Stimulated activated naive CD8-positive, alpha-beta T cell treated with anti-CD3 and anti-CD28 coated beads, Interleukin-15, Interleukin-2, amounts not matched to agents 100 ng/mL and 50 ng/mL, for 24 hours (primary cell): ENCODE results near the gene PCBP3.
"Not testable (repeated sequence)": the region's sequence is repeated elsewhere in the genome, so short reads cannot be mapped to it uniquely, and the experiment has no call there.

Source experiments
- H3K27ac Mint-ChIP-seq: one replicate; pipeline ENCODE4 v1.8.0; 2021; ENCODE audit warnings: mild to moderate bottlenecking, mixed read lengths
- H3K27me3 Mint-ChIP-seq: one replicate; pipeline ENCODE4 v1.8.0; 2021; ENCODE audit warnings: mixed read lengths
- H3K36me3 Mint-ChIP-seq: one replicate; pipeline ENCODE4 v1.8.0; 2021; ENCODE audit warnings: low read depth, mixed read lengths
- H3K4me1 Mint-ChIP-seq: one replicate; pipeline ENCODE4 v1.8.0; 2021; ENCODE audit warnings: low read depth, mixed read lengths
- H3K4me3 Mint-ChIP-seq: one replicate; pipeline ENCODE4 v1.8.0; 2021; ENCODE audit warnings: mild to moderate bottlenecking, mixed read lengths
- H3K9me3 Mint-ChIP-seq: one replicate; pipeline ENCODE4 v1.8.0; 2021; ENCODE audit warnings: mixed read lengths

Gene PCBP3

DNA sequence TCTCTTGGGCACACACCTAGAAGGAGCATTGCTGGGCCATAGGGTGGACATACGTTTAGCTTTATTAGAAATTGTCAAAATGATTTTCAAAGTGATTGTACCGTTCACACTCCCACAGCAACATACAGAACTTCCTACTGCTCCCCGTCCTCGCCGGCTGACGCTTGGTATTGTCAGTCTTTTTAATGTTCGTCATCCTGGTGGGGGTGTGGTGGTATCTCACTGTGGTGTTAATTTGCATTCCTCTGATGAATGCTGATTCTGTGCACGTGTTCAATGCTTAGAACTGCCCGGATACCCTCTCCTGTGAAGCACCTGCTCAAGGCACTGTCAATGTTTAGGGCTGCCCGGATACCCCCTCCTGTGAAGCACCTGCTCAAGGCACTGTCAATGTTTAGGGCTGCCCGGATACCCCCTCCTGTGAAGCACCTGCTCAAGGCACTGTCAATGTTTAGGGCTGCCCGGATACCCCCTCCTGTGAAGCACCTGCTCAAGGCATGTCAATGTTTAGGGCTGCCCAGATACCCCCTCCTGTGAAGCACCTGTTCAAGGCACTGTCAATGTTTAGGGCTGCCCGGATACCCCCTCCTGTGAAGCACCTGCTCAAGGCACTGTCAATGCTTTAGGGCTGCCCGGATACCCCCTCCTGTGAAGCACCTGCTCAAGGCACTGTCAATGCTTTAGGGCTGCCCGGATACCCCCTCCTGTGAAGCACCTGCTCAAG lies 34.6 kb upstream of the PCBP3 start:
- H3K4me3 Mint-ChIP-seq, H3K27me3 Mint-ChIP-seq, H3K36me3 Mint-ChIP-seq, H3K9me3 Mint-ChIP-seq, H3K4me1 Mint-ChIP-seq, H3K27ac Mint-ChIP-seq: not testable (repeated sequence)

DNA sequence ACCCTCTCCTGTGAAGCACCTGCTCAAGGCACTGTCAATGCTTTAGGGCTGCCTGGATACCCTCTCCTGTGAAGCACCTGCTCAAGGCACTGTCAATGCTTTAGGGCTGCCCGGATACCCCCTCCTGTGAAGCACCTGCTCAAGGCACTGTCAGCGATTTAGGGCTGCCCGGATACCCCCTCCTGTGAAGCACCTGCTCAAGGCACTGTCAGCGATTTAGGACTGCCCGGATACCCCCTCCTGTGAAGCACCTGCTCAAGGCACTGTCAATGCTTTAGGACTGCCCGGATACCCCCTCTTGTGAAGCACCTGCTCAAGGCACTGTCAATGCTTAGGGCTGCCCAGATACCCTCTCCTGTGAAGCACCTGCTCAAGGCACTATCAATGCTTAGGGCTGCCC lies 33.9 kb upstream of the PCBP3 start:
- H3K9me3 Mint-ChIP-seq, H3K27ac Mint-ChIP-seq, H3K27me3 Mint-ChIP-seq, H3K4me1 Mint-ChIP-seq, H3K4me3 Mint-ChIP-seq, H3K36me3 Mint-ChIP-seq: not testable (repeated sequence)

DNA sequence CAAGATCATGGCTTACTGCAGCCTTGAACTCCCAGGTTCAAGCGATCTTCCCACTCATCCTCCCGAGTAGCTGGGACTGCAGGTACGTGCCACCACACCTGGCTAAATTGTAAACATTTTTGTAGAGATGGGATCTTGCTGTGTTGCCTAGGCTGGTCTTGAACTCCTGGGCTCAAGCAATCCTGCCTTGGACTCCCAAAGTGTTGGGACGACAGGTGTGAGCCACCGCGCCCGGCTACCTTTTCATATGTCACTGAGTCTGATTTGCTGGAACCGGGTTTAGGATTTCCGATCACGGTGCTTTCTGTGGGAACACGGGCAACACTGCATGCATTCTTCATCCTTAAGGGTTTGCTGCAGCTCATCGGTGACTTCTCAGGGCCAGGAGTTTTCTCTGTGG lies 32.2 kb upstream of the PCBP3 start:
- peaks cover 27% of the 10 kb centered on the region for H3K4me1 Mint-ChIP-seq
- H3K4me3 Mint-ChIP-seq, result no peak overlapping the region
- no peaks in the 10 kb centered on the region for H3K36me3 Mint-ChIP-seq
- no peaks in the 10 kb centered on the region for H3K9me3 Mint-ChIP-seq
- no peak overlapping the region for H3K27ac Mint-ChIP-seq
- peaks cover 8% of the 10 kb centered on the region for H3K27me3 Mint-ChIP-seq

DNA sequence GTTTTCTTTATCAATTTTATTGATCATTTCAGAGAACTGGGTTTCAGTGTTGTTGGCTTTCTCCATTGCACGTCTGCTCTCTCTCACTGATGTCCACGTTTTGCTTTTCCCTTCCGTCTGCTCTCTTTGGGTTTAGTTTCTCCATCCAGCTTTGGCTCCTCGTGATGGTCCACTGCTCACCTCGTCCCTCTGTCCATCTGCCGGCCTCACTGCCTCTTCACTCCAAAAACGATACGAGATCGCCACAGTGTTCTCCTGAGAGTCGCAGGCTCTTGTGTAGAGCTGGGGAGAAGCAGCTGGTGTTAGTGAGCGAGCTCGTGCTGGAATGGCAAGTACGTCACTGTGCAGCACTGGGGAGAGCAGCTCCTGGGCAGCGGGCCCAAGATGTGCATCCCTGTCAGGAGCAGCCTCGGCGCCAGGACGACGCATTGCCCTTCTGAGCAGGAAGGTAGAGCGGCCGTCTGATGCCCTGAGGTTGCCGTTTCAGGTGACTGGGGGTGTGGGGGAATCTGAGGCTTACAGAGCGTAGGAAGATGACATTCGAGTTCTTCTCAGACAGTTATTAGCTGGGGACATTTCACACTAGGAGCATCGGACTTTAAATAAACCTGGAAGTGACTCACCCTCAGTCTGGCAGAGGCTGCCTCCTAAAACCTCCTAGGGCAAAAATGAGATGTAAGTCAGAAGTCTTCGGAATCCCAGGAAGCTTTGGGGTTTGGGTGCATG lies 31.4 kb upstream of the PCBP3 start:
- no peak overlapping the region for H3K27ac Mint-ChIP-seq
- H3K4me3 Mint-ChIP-seq, result no peak overlapping the region
- no peaks in the 10 kb centered on the region for H3K36me3 Mint-ChIP-seq
- peaks cover 35% of the 10 kb centered on the region for H3K4me1 Mint-ChIP-seq
- H3K27me3 Mint-ChIP-seq, result peaks cover 8% of the 10 kb centered on the region
- no peaks in the 10 kb centered on the region for H3K9me3 Mint-ChIP-seq

DNA sequence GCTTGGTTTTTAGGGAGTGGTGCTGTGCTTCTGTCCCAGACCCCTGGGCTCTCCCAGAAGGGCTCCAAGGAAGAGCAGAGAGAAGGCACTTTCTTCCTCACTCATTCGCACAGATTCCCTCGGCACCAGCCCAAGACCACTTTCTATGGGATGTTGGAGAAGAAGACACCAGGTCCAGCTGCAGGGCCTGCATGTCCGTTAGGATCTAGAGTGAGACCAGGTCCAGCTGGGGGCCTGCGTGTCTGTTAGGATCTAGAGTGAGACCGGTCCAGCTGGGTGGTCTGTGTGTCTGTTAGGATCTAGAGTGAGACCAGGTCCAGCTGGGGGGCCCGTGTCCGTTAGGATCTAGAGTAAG lies 30.9 kb upstream of the PCBP3 start:
- H3K27ac Mint-ChIP-seq, H3K9me3 Mint-ChIP-seq, H3K4me3 Mint-ChIP-seq, H3K27me3 Mint-ChIP-seq, H3K36me3 Mint-ChIP-seq: not testable (repeated sequence)
- H3K4me1 Mint-ChIP-seq, result peaks cover 32% of the 10 kb centered on the region

DNA sequence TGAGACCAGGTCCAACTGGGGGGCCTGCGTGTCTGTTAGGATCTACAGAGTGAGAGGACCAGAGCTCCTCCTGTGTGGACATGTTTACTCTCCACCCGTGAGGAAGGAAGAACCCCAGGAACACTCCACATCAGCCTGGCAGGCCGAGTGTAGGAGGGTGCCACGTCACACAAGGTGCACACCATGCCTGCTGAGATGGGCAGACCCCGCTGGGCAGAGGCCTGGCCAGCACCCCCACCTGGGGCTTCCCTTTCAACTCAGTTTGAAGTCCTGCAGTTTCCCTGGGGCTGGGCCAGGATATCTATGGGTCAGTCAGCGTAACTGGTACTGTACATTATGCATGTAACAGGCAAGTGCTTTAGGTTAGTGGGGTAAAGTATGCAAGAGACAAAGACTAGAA lies 30.1 kb upstream of the PCBP3 start:
- Mint-ChIP-seq H3K4me1 (peaks cover 32% of the 10 kb centered on the region), H3K27ac (no peak overlapping the region), H3K9me3 (no peaks in the 10 kb centered on the region), H3K4me3 (no peak overlapping the region), H3K27me3 (peaks cover 8% of the 10 kb centered on the region), H3K36me3 (no peaks in the 10 kb centered on the region)

DNA sequence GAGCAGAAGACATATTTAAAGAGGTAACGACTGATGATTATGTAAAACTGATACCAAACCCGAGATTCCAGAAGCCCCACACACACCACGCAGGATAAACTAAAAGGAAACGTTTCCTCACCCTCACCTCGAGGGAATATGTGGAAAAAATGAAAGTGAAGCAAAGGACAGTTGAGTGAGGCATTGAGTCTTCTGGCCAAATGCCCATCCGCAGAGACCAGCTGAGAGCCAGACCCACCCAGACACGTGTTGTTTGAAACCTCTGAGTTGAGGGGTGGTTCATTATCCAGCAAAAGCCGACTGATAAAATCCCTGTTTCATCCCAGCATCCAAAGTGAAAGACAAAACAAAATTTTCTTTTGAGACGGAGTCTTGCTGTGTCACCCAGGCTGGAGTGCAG lies 29.6 kb upstream of the PCBP3 start:
- Mint-ChIP-seq H3K4me3 (no peak overlapping the region), H3K4me1 (peaks cover 32% of the 10 kb centered on the region), H3K27ac (no peak overlapping the region), H3K36me3 (no peaks in the 10 kb centered on the region), H3K27me3 (peaks cover 4% of the 10 kb centered on the region), H3K9me3 (no peaks in the 10 kb centered on the region)

DNA sequence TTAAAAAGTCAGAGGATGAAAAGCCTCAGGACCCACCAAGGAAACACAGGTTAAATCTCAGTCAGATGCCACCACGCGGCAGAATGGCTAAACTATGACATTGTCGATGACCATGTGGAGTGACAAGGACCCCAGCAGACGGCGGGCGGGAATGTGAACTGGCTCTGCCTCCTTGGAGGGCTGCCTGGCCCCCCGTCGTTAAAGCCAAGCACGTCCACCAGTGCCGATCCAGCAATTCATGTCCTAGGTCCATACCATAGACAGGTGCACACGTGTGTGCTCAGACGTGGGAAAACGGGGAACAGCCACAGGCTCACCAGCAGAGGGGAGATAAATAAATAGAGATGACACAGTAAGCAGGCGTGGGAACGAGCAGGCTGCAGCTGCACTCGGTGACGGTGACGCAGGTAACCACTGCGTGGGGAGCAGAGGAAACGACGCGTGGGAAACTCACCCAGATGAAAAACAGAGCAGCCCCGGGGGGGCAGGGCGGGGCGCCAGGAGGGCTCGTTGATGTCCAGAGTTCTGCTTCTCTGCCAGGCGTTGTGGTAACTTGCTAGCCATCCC lies 28.3 kb upstream of the PCBP3 start:
- peaks cover 9% of the 10 kb centered on the region for H3K27me3 Mint-ChIP-seq
- H3K9me3 Mint-ChIP-seq, result peaks cover 7% of the 10 kb centered on the region
- no peaks in the 10 kb centered on the region for H3K36me3 Mint-ChIP-seq
- peaks cover 32% of the 10 kb centered on the region for H3K4me1 Mint-ChIP-seq
- peak overlapping the region; percentile 63 for H3K4me3 Mint-ChIP-seq
- H3K27ac Mint-ChIP-seq, result peak overlapping the region; percentile 21

DNA sequence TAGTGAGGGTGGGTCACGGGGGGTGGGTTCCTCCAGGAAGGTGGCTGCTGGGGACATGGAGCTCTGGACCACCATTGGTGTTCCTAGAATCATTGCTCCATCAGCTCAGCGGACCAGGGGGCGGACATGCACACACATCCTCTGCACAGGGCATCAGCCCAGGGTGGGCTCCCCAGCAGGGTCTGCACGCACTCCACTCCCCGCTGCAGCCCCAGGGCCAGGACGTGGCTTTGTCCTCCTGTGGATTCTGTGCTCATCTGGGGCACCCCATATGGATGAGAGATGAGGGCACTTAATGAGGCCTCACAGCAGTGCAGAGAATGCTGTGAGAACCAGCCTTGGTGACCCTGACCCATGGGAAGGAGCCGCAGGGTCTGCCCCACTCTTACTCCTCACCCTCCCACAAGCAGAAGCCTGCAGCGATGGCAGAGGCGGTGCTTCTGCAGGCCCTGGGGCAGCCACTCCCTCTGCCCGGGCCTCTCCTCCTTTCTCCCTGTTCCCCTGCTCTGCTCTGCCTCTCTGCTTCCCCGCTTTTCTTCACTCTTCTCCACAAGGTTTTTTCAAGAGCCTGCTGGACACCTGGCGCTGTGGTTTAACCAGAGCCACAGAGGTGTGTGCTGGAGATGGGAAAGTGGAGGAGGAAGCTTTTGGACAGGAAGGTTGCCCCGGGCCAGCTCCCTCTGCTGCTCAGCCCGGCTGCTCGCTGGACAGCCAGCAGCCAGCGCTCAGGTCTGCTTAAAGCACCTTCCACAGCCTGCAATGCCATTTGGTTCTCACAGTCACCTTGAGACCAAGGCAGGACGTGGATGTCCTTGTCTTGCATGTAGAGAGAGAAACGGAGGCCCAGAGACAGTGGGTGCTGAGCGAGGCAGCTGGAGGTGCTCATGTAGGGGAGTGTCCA lies 26.3 kb upstream of the PCBP3 start:
- H3K27ac Mint-ChIP-seq, result no peak overlapping the region

DNA sequence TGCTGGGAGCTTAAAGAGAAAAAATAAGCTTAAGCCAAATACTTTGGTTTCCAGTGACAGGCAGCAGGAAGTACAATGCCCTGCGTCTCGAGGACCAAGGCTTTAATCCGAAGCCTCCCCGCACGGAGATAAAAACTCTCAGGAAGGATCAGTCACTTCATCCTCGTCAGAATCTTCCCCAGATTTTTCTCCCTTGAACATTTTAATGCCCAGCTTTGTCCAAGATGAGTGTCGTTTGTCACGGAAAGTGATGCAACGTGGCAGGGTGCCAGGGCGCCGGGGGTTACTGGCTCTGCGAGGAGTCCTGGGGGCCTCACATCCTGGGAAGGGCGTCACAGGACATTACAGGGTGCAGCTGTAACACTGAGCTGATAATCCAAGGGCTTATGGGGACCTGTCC lies 25.2 kb upstream of the PCBP3 start:
- Mint-ChIP-seq H3K27me3 (peaks cover 9% of the 10 kb centered on the region), H3K4me3 (no peak overlapping the region), H3K36me3 (no peaks in the 10 kb centered on the region), H3K27ac (no peak overlapping the region), H3K9me3 (peaks cover 7% of the 10 kb centered on the region), H3K4me1 (peaks cover 32% of the 10 kb centered on the region)

More for the DNA sequence above, 26.3 kb upstream of the PCBP3 start:
- H3K4me1 Mint-ChIP-seq, result peaks cover 32% of the 10 kb centered on the region
- no peak overlapping the region for H3K4me3 Mint-ChIP-seq
- H3K36me3 Mint-ChIP-seq, result no peaks in the 10 kb centered on the region
- peaks cover 7% of the 10 kb centered on the region for H3K9me3 Mint-ChIP-seq
- peaks cover 5% of the 10 kb centered on the region for H3K27me3 Mint-ChIP-seq

DNA sequence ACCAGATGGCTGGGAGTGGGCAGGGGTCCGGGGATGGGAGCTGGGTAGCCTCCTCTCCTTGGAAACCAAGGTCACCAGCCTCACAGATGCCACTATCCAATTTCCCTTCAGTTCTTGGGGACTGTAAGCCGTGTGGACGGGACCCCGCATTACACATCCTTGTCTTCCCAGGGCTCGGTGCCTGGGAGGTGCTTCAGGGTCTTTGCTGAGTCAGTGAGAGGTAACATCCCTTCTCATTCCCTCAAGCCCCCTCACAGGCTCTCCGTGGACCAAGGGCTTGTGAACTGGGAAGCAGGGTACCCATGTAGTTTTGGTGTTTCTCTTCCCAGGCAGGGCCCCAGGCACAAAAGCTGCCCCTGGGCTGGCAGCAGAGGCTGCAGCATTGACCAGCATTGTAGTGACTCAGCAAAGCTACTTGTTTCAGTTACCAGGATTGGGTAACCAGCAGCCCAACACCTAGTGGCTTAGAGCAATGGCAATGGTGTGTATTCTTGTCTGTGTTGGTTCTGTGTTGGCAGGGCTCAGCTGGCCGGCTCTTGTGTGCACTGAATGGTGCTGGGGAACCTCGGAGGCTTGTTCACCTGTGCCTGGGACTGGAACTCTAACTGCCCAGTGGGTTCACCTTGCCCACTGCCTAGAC lies 24.6 kb upstream of the PCBP3 start:
- H3K4me1 Mint-ChIP-seq, result peaks cover 26% of the 10 kb centered on the region
- peaks cover 9% of the 10 kb centered on the region for H3K27me3 Mint-ChIP-seq
- H3K27ac Mint-ChIP-seq, result no peak overlapping the region

DNA sequence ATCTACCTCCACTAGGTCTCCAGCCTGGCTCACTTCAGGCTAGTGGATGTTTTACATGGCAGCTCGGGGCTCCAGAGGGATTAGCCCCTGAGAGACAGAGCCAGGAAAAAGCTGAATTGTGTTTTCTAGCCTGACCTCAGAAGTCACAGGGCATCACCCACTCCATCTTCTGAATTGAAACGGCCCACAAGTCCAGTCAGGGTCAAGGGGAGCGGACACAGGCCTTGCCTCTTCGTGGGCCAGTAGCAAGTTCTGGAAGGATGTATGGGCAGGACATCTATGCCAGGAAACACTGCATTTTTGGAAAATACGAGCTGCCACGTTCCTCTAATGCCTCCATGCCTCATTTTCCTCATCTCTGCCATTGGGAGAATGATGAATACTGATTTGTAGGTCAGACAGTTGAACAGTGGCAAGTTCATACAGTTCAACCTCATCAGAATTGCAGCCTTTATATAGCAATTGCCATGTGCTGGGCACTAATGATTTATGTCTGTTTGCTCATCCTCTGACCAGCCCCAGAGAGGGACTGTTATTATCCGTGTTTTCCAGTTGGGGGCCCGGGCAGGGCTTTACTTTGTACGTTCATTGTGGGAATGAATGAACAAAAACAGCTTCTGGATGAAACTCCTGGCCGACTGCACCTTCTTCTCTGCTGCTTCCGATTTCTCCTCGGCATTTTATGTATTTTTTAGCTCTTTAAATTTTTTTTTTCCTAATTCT lies 23.2 kb upstream of the PCBP3 start:
- H3K9me3 Mint-ChIP-seq, result peaks cover 7% of the 10 kb centered on the region
- no peak overlapping the region for H3K4me3 Mint-ChIP-seq
- peaks cover 9% of the 10 kb centered on the region for H3K27me3 Mint-ChIP-seq
- peaks cover 17% of the 10 kb centered on the region for H3K4me1 Mint-ChIP-seq
- no peak overlapping the region for H3K27ac Mint-ChIP-seq
- no peaks in the 10 kb centered on the region for H3K36me3 Mint-ChIP-seq

More for the DNA sequence above, 24.6 kb upstream of the PCBP3 start:
- Mint-ChIP-seq H3K4me3 (no peak overlapping the region), H3K36me3 (no peaks in the 10 kb centered on the region), H3K9me3 (peaks cover 7% of the 10 kb centered on the region)

DNA sequence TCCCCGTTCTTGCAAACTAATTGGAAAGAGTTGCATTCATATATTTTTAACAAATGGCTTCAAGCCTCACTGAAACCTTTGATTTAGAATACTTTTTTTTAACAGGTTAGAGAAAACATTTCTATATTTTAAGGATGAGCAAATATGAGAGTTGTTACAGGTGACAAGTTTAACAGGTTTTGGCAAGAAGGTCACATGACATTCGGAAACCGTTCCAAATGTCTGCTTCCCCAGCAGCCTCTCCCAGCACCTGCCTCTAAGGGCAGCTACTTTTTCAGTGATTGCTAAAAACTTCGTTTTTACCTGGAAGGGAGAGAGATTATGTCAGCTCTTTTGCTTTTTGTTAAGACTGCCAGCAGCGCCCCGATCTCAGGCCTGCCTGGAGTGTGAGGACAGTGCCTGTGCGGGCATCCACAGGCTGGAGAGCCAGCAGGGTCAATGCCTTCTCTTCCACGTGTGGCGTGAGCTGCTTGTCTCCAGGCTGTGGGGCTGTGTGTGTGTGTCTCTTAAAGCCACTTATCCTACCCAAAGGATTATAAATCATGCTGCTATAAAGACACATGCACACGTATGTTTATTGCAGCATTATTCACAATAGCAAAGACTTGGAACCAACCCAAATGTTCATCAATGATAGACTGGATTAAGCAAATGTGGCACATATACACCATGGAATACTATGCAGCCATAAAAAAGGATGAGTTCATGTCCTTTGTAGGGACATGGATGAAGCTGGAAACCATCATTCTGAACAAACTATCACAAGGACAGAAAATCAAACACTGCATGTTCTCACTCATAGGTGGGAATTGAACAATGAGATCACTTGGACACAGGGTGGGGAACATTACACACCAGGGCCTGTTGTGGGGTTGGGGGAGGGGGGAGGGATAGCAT lies 21.8 kb upstream of the PCBP3 start:
- not testable (repeated sequence) for H3K27ac Mint-ChIP-seq, H3K9me3 Mint-ChIP-seq, H3K36me3 Mint-ChIP-seq, H3K27me3 Mint-ChIP-seq, H3K4me1 Mint-ChIP-seq, H3K4me3 Mint-ChIP-seq
